Measurements from ENCODE around the gene RASD2. TPM values are rescaled to one million over a fixed set of nuclear protein-coding genes. Genes with fewer than 3 reads are reported as not detected.

Gene RASD2
- total RNA-seq, 1 donor from 2014 or later = 0.16 TPM

- peak overlapping the region; percentile 47 for H3K4me3 ChIP-seq (ENCODE audit: insufficient read depth, low read depth, low read length)
- peak overlapping the region; percentile 87 for H3K4me2 ChIP-seq (ENCODE audit: low read length)
Measured at GRCh38 chr22:35539487-35539886, 1.1 kb upstream of the RASD2 start.

GRCh38 chr22:35539910-35540594, 579 bp upstream of the RASD2 start:
- Histone ChIP-seq H3K9me3 (ENCODE audit: insufficient read depth, low read depth, low read length) (no peaks in the 10 kb centered on the region), H3K36me3 (ENCODE audit: insufficient read depth, low read length) (no peaks in the 10 kb centered on the region), H3K79me2 (ENCODE audit: insufficient read depth, low read length) (no peaks in the 10 kb centered on the region), H3K4me2 (ENCODE audit: low read length) (peak overlapping the region; percentile 87), H3K27ac (ENCODE audit: low read depth, low read length) (no peak overlapping the region), H3K27me3 (ENCODE audit: insufficient read depth, low read length) (peaks cover 35% of the 10 kb centered on the region), H3K4me1 (ENCODE audit: insufficient read depth, low read length) (peaks cover 17% of the 10 kb centered on the region), H4K20me1 (ENCODE audit: insufficient read depth, low read length) (peaks cover 3% of the 10 kb centered on the region), H2AFZ (ENCODE audit: low read depth, low read length) (peak overlapping the region; percentile 73), H3K4me3 (ENCODE audit: insufficient read depth, low read depth, low read length) (peak overlapping the region; percentile 47), H3K9ac (ENCODE audit: low read length) (peak overlapping the region; percentile 53)
- Mint-ChIP-seq H3K9me3 (ENCODE audit: unreplicated experiment) (peaks cover 6% of the 10 kb centered on the region), H3K27ac (ENCODE audit: unreplicated experiment) (no peak overlapping the region), H3K36me3 (ENCODE audit: low read depth, unreplicated experiment) (no peaks in the 10 kb centered on the region), H3K4me3 (ENCODE audit: unreplicated experiment) (peak overlapping the region; percentile 62), H3K4me1 (ENCODE audit: low read depth, unreplicated experiment) (peaks cover 2% of the 10 kb centered on the region), H3K27me3 (ENCODE audit: low read depth, unreplicated experiment) (peaks cover 59% of the 10 kb centered on the region)
- FAIRE-seq (no peak), DNase-seq (ENCODE audit: low read depth) (no peak)
- no peak for TF ChIP-seq EZH2 (IDR thresholded peaks at IDR 0.05; ENCODE audit: insufficient read depth, low read length)
- TF ChIP-seq, protein P1, sequence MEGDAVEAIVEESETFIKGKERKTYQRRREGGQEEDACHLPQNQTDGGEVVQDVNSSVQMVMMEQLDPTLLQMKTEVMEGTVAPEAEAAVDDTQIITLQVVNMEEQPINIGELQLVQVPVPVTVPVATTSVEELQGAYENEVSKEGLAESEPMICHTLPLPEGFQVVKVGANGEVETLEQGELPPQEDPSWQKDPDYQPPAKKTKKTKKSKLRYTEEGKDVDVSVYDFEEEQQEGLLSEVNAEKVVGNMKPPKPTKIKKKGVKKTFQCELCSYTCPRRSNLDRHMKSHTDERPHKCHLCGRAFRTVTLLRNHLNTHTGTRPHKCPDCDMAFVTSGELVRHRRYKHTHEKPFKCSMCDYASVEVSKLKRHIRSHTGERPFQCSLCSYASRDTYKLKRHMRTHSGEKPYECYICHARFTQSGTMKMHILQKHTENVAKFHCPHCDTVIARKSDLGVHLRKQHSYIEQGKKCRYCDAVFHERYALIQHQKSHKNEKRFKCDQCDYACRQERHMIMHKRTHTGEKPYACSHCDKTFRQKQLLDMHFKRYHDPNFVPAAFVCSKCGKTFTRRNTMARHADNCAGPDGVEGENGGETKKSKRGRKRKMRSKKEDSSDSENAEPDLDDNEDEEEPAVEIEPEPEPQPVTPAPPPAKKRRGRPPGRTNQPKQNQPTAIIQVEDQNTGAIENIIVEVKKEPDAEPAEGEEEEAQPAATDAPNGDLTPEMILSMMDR (IDR thresholded peaks at IDR 0.05; ENCODE audit: insufficient read depth, low read depth, low read length) = no peak

More at GRCh38 chr22:35539487-35539886, 1.1 kb upstream of the RASD2 start:
- Mint-ChIP-seq H3K36me3 (ENCODE audit: low read depth, unreplicated experiment) (no peaks in the 10 kb centered on the region), H3K4me3 (ENCODE audit: unreplicated experiment) (peak overlapping the region; percentile 68), H3K27me3 (ENCODE audit: low read depth, unreplicated experiment) (peaks cover 54% of the 10 kb centered on the region), H3K9me3 (ENCODE audit: unreplicated experiment) (peaks cover 2% of the 10 kb centered on the region), H3K4me1 (ENCODE audit: low read depth, unreplicated experiment) (peaks cover 2% of the 10 kb centered on the region), H3K27ac (ENCODE audit: unreplicated experiment) (no peak overlapping the region)
- no peak for DNase-seq (ENCODE audit: low read depth)
- no peaks in the 10 kb centered on the region for H3K9me3 ChIP-seq (ENCODE audit: insufficient read depth, low read depth, low read length)
- no peaks in the 10 kb centered on the region for H3K79me2 ChIP-seq (ENCODE audit: insufficient read depth, low read length)
- peaks cover 17% of the 10 kb centered on the region for H3K4me1 ChIP-seq (ENCODE audit: insufficient read depth, low read length)
- H4K20me1 ChIP-seq (ENCODE audit: insufficient read depth, low read length) = peaks cover 3% of the 10 kb centered on the region
- no peak overlapping the region for H3K9ac ChIP-seq (ENCODE audit: low read length)
- FAIRE-seq = no peak
- peaks cover 35% of the 10 kb centered on the region for H3K27me3 ChIP-seq (ENCODE audit: insufficient read depth, low read length)
- H2AFZ ChIP-seq (ENCODE audit: low read depth, low read length) = peak overlapping the region; percentile 73
- H3K36me3 ChIP-seq (ENCODE audit: insufficient read depth, low read length) = no peaks in the 10 kb centered on the region
- TF ChIP-seq, protein P1 (IDR thresholded peaks at IDR 0.05; ENCODE audit: insufficient read depth, low read depth, low read length) = no peak
- no peak for TF ChIP-seq EZH2 (IDR thresholded peaks at IDR 0.05; ENCODE audit: insufficient read depth, low read length)
- H3K27ac ChIP-seq (ENCODE audit: low read depth, low read length) = no peak overlapping the region

GRCh38 chr22:35541254-35541748, 670 bp downstream of the RASD2 start:
- no peaks in the 10 kb centered on the region for H3K36me3 ChIP-seq (ENCODE audit: insufficient read depth, low read length)
- H3K9me3 ChIP-seq (ENCODE audit: insufficient read depth, low read depth, low read length) = no peaks in the 10 kb centered on the region
- peaks cover 17% of the 10 kb centered on the region for H3K4me1 ChIP-seq (ENCODE audit: insufficient read depth, low read length)
- DNase-seq (ENCODE audit: low read depth) (no peak), FAIRE-seq (no peak)
- Mint-ChIP-seq H3K9me3 (ENCODE audit: unreplicated experiment) (peaks cover 6% of the 10 kb centered on the region), H3K27me3 (ENCODE audit: low read depth, unreplicated experiment) (peaks cover 67% of the 10 kb centered on the region), H3K4me1 (ENCODE audit: low read depth, unreplicated experiment) (peaks cover 2% of the 10 kb centered on the region), H3K36me3 (ENCODE audit: low read depth, unreplicated experiment) (no peaks in the 10 kb centered on the region), H3K4me3 (ENCODE audit: unreplicated experiment) (no peak overlapping the region), H3K27ac (ENCODE audit: unreplicated experiment) (no peak overlapping the region)
- no peaks in the 10 kb centered on the region for H3K79me2 ChIP-seq (ENCODE audit: insufficient read depth, low read length)
- H3K27me3 ChIP-seq (ENCODE audit: insufficient read depth, low read length) = peaks cover 38% of the 10 kb centered on the region
- no peak overlapping the region for H3K4me3 ChIP-seq (ENCODE audit: insufficient read depth, low read depth, low read length)
- no peak overlapping the region for H3K9ac ChIP-seq (ENCODE audit: low read length)
- no peak overlapping the region for H3K27ac ChIP-seq (ENCODE audit: low read depth, low read length)
- H2AFZ ChIP-seq (ENCODE audit: low read depth, low read length) = no peak overlapping the region
- peak; percentile 66 for TF ChIP-seq EZH2 (IDR thresholded peaks at IDR 0.05; ENCODE audit: insufficient read depth, low read length)
- TF ChIP-seq, protein P1 (IDR thresholded peaks at IDR 0.05; ENCODE audit: insufficient read depth, low read depth, low read length) = no peak
- H3K4me2 ChIP-seq (ENCODE audit: low read length) = peak overlapping the region; percentile 87
- H4K20me1 ChIP-seq (ENCODE audit: insufficient read depth, low read length) = peaks cover 3% of the 10 kb centered on the region

Data from astrocyte (in vitro differentiated cells and primary cell).